ENCODE measurements around the gene CLDN9. TPM values are rescaled to one million over a fixed set of nuclear protein-coding genes. Genes with fewer than 3 reads are reported as not detected.

The CLDN9 gene
- total and polyA plus RNA-seq, 11 donors: 0.13 to 2.0 (median 0.75) TPM

DNA sequence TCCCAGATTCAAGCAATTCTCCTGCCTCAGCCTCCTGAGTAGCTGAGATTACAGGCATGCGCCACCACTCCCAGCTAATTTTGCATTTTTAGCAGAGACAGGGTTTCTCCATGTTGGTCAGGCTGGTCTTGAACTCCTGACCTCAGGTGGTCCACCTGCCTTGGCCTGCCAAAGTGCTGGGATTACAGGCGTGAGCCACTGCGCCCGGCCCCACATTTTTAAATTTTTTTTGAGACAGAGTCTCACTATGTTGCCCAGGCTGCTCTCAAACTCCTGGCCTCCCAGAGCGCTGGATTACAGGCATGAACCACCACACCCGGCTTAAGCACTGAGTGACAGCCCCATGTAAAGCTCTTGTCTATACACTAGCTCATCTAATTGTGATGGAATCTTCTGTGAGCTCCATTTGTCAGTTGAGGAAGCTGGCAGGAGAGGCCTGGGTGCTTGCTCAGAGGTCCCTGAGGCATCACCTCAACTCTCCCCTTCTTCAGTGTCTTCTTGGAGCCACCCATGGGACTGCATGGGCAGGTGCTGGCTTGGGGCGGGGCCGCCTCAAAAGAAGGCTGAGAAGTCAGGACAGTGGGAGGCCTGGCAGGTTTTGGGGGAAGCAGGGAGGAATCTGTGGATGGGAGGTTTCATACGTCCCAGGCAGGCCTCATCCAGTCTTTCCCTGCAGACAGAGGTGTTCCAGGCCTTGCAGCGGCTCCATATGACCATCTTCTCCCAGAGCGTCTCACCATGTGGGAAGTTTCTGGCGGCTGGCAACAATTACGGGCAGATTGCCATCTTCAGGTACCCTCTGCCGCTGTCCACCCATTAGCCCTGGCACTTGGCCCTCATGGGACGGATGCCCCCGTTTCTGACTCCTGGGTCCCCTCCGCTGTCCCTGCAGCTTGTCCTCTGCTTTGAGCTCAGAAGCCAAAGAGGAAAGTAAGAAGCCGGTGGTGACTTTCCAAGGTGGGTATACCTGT, 12.6 kb downstream of the CLDN9 start:
- Histone ChIP-seq H3K27me3 (peaks cover 4 to 20% (median 15%) of the 10 kb centered on the region in 9 donors), H3K9me3 (no peaks in the 10 kb centered on the region), H3K27ac (no peak overlapping the region), H3K4me3 (no peak overlapping the region), H3K36me3 (peaks cover 0 to 23% (median 19%) of the 10 kb centered on the region in 9 donors), H3K4me1 (peaks cover 13 to 71% (median 43%) of the 10 kb centered on the region in 12 donors)
- WGBS, 4 donors: 88 to 96% (median 94%) methylated on average over 8 to 18 of the region's 18 CpGs
- DNase-seq (peak in 1 of 5 donors; percentile 20), ATAC-seq (no peak)
- TF ChIP-seq POLR2A (IDR thresholded peaks at IDR 0.05): no peak
- TF ChIP-seq, protein P1, sequence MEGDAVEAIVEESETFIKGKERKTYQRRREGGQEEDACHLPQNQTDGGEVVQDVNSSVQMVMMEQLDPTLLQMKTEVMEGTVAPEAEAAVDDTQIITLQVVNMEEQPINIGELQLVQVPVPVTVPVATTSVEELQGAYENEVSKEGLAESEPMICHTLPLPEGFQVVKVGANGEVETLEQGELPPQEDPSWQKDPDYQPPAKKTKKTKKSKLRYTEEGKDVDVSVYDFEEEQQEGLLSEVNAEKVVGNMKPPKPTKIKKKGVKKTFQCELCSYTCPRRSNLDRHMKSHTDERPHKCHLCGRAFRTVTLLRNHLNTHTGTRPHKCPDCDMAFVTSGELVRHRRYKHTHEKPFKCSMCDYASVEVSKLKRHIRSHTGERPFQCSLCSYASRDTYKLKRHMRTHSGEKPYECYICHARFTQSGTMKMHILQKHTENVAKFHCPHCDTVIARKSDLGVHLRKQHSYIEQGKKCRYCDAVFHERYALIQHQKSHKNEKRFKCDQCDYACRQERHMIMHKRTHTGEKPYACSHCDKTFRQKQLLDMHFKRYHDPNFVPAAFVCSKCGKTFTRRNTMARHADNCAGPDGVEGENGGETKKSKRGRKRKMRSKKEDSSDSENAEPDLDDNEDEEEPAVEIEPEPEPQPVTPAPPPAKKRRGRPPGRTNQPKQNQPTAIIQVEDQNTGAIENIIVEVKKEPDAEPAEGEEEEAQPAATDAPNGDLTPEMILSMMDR (IDR thresholded peaks at IDR 0.05): no peak
- intact Hi-C loops (cut with DNase I): no loop called here

DNA sequence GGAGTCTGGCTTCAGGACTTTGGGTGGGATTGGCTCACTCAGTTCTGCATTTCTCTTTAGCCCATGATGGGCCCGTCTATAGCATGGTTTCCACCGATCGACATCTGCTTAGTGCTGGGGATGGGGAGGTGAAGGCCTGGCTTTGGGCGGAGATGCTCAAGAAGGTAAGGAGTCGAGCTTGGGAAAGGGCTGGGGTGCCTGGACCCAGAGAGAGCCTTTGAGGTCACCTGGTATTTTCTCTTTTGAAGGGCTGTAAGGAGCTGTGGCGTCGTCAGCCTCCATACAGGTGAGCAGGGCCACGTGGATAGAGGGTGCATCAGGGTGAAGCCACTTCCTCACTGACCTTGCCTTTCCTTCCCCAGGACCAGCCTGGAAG, 13.3 kb downstream of the CLDN9 start:
- no peak overlapping the region for H3K4me3 ChIP-seq

DNA sequence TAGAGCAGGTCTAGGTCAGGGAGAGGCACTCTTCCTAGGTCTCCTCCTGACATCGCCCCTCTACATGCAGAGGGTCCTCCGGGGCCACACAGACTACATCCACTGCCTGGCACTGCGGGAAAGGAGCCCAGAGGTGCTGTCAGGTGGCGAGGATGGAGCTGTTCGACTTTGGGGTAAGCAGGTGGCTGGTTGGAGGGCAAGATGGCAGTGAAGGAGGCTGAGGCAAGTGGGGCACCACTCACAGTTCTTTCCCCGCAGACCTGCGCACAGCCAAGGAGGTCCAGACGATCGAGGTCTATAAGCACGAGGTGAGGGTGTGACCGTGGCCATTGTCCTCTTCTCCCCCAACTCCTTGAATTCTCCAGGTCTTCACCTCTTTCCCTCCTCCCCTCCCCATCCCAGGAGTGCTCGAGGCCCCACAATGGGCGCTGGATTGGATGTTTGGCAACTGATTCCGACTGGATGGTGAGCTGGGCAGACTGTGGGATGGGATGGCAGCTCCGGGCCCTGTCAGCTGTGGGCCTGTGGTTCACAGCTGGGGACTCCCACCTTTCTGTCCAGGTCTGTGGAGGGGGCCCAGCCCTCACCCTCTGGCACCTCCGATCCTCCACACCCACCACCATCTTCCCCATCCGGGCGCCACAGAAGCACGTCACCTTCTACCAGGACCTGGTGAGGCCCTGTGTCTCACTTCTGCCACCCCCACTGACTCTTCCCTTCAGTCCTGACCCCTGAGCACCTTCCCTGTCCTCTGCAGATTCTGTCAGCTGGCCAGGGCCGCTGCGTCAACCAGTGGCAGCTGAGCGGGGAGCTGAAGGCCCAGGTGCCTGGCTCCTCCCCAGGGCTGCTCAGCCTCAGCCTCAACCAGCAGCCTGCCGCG, 14.1 kb downstream of the CLDN9 start:
- Histone ChIP-seq H3K27ac (no peak overlapping the region), H3K4me3 (no peak overlapping the region), H3K4me1 (peaks cover 10 to 60% (median 36%) of the 10 kb centered on the region in 12 donors), H3K27me3 (peaks cover 4 to 35% (median 26%) of the 10 kb centered on the region in 9 donors), H3K9me3 (no peaks in the 10 kb centered on the region), H3K36me3 (peaks cover 0 to 23% (median 19%) of the 10 kb centered on the region in 9 donors)
- intact Hi-C loops (cut with DNase I): no loop called here
- 93 to 96% (median 95%) methylated on average over 22 to 24 of the region's 24 CpGs for WGBS, 4 donors
- peak in 1 of 5 donors; percentile 23 for DNase-seq
- TF ChIP-seq, protein P1 (IDR thresholded peaks at IDR 0.05): no peak
- ATAC-seq: no peak

More for the DNA sequence above, 13.3 kb downstream of the CLDN9 start:
- Histone ChIP-seq H3K27me3 (peaks cover 4 to 27% (median 20%) of the 10 kb centered on the region in 9 donors), H3K27ac (no peak overlapping the region), H3K9me3 (no peaks in the 10 kb centered on the region), H3K4me1 (peaks cover 13 to 64% (median 42%) of the 10 kb centered on the region in 12 donors), H3K36me3 (peaks cover 0 to 23% (median 19%) of the 10 kb centered on the region in 9 donors)
- 94 to 97% (median 96%) methylated on average over 8 of the region's 8 CpGs for WGBS, 4 donors
- DNase-seq (peak in 1 of 5 donors; percentile 20), ATAC-seq (no peak)
- intact Hi-C loops (cut with DNase I): no loop called here
- TF ChIP-seq POLR2A (IDR thresholded peaks at IDR 0.05): no peak
- TF ChIP-seq, protein P1 (IDR thresholded peaks at IDR 0.05): no peak

DNA sequence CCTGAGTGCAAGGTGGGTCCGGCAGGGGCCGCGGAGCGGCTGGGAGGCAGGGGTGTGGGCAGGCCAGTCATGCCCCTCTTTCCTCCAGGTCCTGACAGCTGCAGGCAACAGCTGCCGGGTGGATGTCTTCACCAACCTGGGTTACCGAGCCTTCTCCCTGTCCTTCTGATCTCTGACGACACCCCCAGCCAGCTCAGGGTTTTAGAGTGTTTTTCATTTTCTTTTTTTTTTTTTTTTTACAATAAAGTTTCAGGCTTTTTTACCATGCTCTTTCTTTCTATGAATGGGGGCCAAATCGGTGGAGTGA, 14.7 kb downstream of the CLDN9 start:
- TF ChIP-seq POLR2A (IDR thresholded peaks at IDR 0.05): no peak
- TF ChIP-seq, protein P1 (IDR thresholded peaks at IDR 0.05): no peak
- Histone ChIP-seq H3K36me3 (peaks cover 0 to 23% (median 19%) of the 10 kb centered on the region in 9 donors), H3K27ac (no peak overlapping the region), H3K4me3 (no peak overlapping the region), H3K9me3 (no peaks in the 10 kb centered on the region), H3K27me3 (peaks cover 4 to 41% (median 26%) of the 10 kb centered on the region in 9 donors), H3K4me1 (peaks cover 4 to 55% (median 30%) of the 10 kb centered on the region in 12 donors)
- intact Hi-C loops (cut with DNase I): no loop called here
- ATAC-seq (no peak), DNase-seq (no peak)
- WGBS, 4 donors: 93 to 94% (median 94%) methylated on average over 8 of the region's 8 CpGs

All from heart left ventricle (tissue), 16 donors.